Vagina (tissue), 2 donors: Measurements from ENCODE around the gene KLHL40.

Experiments
- CTCF ChIP-seq, 3 experiments: fragments of 450-650 bp in 2 of 3; fragments of 200-600 bp in 1 of 3; sonication (generic) in 1 of 3; IDR thresholded peaks; one replicate each; pipeline ENCODE4 v1.5.1; 2017 to 2019; ENCODE audit warnings: antibody characterized with exemption in 3 of 3, mild to moderate bottlenecking in 2 of 3, moderate library complexity in 2 of 3
- POLR2A ChIP-seq, 2 donors: fragments of 450-650 bp; IDR thresholded peaks; one replicate each; pipeline ENCODE4 v1.6.1; 2017; ENCODE audit warnings: antibody characterized with exemption in 2 of 2, mild to moderate bottlenecking in 2 of 2, moderate library complexity in 2 of 2
- POLR2AphosphoS5 ChIP-seq, 2 donors: sonication (generic); formaldehyde crosslinking; IDR thresholded peaks; one replicate each; pipeline ENCODE4 v1.9.0; 2017; ENCODE audit warnings: antibody characterized with exemption in 2 of 2, mild to moderate bottlenecking in 2 of 2, low read depth in 1 of 2; ENCODE audit not compliant: insufficient read depth in 1 of 2

GRCh38 chr3:42690766-42691680, 5.7 kb downstream of the KLHL40 start:
- TF ChIP-seq POLR2A (IDR thresholded peaks at IDR 0.05) (no peak), POLR2AphosphoS5 (IDR thresholded peaks at IDR 0.05; ENCODE audit: insufficient read depth in 1 of 2, low read depth in 1 of 2) (no peak), CTCF (IDR thresholded peaks at IDR 0.05) (no peak)
